Measurements from ENCODE around the gene SERPINB1.
"Not testable (repeated sequence)": the region's sequence is repeated elsewhere in the genome, so short reads cannot be mapped to it uniquely, and the experiment has no call there.

The SERPINB1 gene

GRCh38 chr6:2865694-2866151 is 24.1 kb upstream of the SERPINB1 start:
- no peak for DNase-seq

DNA sequence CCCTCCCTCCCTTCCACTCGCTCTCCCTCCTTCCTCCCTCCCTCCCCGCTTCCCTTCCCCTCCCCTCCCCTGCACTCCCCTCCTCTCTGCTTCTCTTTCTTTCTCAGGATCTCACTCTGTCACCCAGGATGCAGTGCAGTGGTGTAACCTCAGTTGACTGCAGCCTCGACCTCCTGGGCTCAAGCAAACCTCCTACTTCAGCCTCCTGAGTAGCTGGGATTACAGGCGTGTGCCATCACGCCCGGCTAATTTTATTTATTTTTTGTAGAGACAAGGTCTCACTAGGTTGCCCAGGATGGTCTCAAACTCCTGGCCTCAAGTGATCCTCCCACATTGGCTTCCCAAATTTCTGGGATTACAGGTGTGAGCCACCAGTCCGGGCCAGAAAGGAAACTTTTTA is 23.6 kb upstream of the SERPINB1 start:
- DNase-seq, result no peak

DNA sequence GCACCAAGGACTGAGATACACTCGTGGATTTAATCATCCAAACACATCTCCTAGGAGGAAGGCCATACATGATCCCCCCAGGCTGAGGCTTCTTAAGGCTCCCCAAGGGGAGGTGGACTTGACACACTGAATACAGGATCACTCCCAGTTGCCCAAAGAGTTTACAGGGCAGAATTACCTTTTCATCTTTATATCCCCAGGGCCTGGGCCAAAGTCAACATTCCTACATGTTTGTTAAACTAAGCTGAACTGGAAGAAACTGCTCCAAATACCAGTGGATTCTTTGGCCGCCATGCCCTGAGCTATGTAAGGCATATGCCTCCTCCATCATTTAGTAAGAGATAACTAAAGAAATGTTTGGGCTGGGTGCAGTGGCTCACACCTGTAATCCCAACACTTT is 22.2 kb upstream of the SERPINB1 start:
- no peak for DNase-seq

DNA sequence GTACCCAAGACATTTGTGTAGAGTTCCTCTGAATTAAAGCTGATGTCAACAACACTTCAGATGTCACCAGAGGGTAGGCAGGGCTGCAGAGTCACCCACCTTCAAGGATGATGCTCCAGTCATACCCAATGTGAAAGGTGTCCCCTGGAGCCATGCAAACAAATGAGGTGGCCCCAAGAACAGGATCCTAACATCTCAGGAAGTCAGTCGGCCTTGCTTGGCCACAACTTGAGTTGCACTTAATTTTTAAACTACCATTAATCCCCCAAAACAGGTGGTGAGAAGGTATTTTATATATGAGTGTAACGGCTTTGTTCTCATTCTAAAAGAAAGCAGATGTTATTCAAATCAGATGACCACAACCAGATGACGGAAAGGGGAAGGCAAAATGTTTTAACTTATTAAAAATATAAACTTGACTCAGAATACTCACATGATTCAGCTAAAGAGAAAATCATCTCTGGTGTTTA is 21.1 kb upstream of the SERPINB1 start:
- DNase-seq, result no peak

GRCh38 chr6:2861822-2862164 is 20.1 kb upstream of the SERPINB1 start:
- no peak for DNase-seq

DNA sequence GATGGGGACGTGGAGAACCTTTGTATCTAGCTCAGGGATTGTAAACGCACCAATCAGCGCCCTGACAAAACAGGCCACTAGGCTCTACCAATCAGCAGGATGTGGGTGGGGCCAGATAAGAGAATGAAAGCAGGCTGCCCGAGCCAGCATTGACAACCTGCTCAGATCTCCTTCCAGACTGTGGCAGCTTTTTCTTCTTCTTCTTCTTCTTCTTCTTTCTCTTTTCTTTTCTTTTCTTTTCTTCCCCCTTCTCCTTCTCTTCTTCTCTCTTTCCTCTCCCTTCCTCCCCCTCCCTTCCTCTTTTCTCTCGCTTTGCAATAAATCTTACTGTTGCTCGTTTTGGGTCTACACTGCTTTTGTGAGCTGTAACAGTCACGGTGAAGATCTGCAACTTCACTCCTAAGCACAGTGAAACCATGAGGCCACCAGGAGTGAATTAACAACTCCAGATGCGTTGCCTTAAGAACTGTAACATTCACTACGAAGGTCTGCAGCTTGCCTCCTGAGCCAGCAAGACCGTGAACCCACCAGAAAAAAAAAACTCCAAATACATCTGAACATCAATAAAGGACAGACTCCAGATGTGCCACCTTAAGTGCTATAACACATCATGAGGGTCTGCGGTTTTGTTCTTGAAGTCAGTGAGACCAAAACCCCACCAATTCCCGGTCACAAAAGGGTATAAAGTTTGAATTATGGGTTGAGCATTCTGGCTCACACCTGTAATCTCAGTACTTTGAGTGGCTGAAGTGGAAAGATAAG is 19.6 kb upstream of the SERPINB1 start:
- no peak for DNase-seq

DNA sequence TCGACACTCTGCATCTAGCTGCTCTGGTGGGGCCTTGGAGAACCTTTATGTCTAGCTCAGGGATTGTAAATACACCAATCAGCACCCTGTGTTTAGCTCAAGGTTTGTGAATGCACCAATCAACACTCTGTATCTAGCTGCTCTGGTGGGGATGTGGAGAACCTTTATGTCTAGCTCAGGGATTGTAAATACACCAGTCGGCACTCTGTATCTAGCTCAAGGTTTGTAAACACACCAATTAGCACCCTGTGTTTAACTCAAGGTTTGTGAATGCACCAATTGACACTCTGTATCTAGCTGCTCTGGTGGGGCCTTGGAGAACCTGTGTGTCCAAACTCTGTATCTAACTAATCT is 19.0 kb upstream of the SERPINB1 start:
- DNase-seq, result not testable (repeated sequence)

DNA sequence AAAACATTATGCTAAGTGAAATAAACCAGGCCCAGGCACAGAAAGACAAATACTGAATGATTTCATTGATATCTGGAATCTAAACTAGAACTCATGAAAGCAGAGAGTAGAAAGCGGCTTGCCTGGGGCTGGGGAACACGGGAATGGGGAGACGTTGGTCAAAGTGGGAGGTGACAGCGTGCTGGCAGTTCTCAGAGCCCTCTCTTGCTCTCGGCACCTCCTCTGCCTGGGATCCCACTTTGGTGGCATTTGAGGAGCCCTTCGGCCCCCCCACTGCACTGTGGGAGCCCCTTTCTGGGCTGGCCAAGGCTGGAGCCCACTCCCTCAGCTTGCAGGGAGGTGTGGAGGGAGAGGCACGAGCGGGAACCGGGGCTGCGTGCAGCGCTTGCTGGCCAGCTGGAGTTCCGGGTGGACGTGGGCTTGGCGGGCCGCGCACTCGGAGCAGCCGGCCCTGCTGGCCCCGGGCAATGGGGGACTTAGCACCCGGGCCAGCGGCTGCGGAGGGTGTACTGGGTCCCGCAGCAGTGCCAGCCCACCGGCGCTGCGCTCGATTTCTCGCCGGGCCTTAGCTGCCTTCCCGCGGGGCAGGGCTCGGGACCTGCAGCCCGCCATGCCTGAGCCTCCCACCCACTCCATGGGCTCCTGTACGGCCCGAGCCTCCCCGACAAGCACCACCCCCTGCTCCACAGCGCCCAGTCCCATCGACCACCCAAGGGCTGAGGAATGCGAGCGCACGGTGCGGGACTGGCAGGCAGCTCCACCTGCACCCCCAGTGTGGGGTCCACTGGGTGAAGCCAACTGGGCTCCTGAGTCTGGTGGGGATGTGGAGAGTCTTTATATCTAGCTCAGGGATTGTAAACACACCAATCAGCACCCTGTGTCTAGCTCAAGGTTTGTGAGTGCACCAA is 18.4 kb upstream of the SERPINB1 start:
- DNase-seq, result not testable (repeated sequence)

DNA sequence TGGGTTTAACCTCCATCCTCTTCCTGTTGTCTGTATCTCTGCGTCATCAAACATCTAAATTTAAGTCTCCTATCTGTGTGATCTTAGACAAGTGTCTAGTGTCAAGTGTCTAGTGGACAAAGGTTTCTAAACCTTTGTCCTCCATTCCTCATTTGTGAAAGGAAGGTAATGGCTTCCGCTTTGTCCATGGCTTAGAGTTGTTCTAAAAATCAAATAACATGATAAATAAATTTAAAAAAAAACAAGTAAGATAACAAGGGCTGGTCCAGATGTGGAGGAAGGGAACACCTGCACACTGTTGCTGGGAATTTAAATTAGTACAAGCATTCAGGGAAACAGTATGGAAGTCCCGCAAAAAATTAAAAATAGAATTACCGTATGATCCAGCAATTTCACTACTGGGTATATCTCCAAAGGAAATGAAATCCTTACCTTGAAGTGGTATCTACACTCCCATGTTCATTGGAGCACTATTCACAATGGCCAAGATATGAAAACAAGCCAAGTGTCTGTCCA is 17.6 kb upstream of the SERPINB1 start:
- no peak for DNase-seq

GRCh38 chr6:2857580-2858337 is 16.1 kb upstream of the SERPINB1 start:
- peak; percentile 42 for DNase-seq

DNA sequence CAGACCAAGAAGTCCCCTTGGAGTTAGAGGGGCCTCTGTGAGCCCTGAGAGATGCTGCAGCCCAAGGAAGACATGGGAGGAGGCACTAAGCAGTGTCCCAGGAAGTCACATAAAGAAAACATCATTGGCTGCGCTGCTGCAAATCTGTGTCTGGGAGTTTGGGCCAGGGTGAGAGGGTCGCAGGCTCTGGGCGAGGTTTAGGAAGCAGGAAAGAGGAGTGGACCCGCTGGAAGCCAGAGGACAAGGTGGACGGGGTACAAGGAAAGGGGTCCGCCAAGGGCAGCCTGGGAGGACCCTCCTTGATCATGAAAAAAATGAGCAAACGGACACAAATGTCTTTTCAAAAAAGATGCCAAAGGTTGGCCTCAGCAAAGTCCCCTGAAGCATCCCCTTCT is 15.5 kb upstream of the SERPINB1 start:
- no peak for DNase-seq

- DNase-seq, result no peak
Measured at GRCh38 chr6:2855061-2855519, 13.4 kb upstream of the SERPINB1 start.

DNA sequence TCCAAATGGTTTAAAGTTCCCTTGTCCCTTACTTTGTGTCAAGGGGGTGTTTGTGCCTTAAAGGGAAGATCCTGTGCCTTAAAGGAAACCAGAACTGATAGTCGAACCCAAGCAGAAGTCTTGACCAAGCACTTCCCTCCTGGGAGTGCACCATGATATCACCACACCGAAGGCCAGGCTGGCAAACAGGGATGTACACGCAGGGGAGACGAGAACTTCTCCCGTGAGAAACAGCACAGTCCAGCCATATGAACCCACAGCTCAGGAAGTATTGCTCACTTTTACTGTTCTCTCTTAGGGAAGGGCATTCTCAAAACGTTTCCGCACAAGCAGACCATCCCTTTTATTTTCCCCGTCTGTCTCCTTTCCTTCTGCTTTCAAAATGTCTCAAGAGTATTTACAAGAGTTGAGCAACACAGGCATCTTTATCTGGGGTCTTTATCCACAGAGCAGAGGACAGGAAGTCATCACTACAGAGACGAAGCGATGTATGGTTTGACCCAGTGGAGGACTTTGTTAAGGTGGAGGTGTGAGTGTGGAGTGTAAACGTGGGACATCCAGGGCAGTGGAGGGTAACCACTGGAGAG is 12.8 kb upstream of the SERPINB1 start:
- peak; percentile 75 for DNase-seq

- DNase-seq, result peak; percentile 64
Measured at GRCh38 chr6:2853769-2854395, 12.2 kb upstream of the SERPINB1 start.

- not testable (repeated sequence) for DNase-seq
Measured at GRCh38 chr6:2853378-2853768, 11.7 kb upstream of the SERPINB1 start.

GRCh38 chr6:2852921-2853322 is 11.3 kb upstream of the SERPINB1 start:
- no peak for DNase-seq

GRCh38 chr6:2852514-2852855 is 10.8 kb upstream of the SERPINB1 start:
- DNase-seq, result no peak

GRCh38 chr6:2851727-2852513 is 10.3 kb upstream of the SERPINB1 start:
- DNase-seq, result no peak

- no peak for DNase-seq
Measured at GRCh38 chr6:2850538-2851113, 9.0 kb upstream of the SERPINB1 start.

DNA sequence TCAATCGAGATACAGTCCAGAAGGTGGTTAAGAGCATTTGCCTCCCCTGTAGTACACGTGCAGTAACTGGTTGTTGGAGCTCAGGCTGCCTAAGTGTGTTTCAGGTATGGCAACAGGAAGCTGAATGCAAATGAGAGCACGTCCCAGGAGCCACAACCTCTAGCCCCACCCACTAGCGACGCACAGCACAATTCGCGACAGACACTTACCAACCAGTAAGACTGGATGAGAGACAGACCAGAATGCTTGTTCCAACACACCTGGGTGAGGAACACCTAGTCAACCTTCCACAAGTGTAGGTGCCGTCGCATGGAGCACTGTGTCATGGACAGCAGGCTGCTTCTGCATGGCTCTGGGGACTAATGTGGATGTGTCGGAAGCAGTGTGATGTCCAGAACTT is 7.2 kb upstream of the SERPINB1 start:
- no peak for DNase-seq

DNA sequence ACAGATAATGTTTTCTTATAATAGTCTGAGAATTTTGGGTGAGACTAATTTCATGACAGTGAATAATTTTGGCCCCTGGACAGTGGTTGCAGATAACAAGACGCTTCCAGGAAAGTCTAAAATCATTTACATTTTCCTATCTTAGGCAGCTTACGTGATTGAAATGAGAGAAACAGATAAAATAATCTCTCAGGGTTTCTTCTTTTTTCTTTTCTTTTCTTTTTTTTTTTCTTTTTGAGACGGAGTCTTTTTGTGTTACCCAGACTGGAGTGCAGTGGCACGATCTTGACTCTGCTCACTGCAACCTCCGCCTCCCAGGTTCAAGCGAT is 4.2 kb upstream of the SERPINB1 start:
- no peak for DNase-seq

Data from GF-D8 (cell line).